GM18507 (cell line): ENCODE measurements around the gene OTOGL.
"Not testable (repeated sequence)": the region's sequence is repeated elsewhere in the genome, so short reads cannot be mapped to it uniquely, and the experiment has no call there.

Source experiments
- DNase-seq: peaks from one replicate; pipeline ENCODE4 v3.0.0; 2011; ENCODE audit warnings: low read depth; ENCODE audit not compliant: insufficient read length; ENCODE audit errors: extremely low spot score
- FAIRE-seq: peaks from 2 replicates; lab custom pipeline; 2011; peaks lifted over from hg19 to GRCh38; lab: Jason Lieb, UNC

OTOGL gene

DNA sequence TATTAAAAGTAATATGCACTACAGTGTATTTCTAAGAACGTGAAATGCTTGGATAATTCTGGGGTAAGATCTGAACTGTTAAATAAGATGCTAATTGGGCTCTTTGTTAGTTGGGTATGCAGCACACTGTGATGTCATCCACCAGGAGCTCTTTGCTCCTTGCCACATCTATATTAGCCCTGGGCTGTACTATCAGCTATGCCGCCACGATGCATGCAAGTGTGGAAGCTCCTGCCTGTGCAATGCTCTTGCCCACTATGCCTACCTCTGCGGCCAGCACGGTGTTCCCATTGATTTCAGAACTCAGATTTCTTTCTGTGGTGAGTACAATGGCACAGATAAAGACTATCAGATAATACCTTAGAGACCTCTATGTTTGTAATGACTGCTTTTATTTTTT lies 165.6 kb downstream of the OTOGL start:
- FAIRE-seq (no peak), DNase-seq (no peak)

DNA sequence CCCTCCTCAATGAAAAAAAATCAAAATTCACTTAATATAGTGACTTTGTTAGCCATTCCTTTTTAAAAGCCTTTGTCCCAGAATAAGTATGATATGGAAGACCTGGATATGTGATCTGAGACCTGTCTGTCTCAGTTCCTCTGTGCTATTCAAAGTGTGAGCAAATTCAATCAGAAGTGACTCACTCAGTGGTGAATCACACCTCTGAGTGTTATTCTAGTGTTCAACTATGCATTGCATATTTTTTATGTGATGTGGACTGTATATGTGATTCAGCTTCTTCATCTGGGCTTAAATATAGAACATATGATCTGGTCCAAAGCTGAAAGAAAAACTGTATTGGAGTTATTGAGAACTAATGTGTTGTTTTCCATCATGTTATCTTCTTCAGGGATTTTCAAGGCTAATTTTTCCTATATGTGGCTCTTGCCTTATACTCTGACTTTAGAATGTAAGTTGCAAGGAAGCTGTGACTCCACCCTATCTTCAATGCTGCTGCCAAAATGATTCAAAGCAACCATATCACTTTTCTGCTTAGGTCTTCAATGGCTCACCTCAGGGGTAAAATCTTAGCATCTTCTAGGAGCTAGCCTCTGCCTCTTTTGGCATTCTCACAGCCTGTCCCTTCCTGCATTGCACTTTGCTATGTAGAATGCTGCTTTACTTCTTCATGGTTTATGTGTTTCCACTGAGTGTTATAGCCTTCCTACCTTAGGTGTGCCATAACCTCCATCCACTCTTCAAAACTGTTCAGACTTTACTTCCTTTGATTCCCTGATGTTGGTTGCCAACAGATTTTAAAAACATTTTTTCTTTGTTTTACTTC lies 169.8 kb downstream of the OTOGL start:
- DNase-seq, result no peak
- no peak for FAIRE-seq

DNA sequence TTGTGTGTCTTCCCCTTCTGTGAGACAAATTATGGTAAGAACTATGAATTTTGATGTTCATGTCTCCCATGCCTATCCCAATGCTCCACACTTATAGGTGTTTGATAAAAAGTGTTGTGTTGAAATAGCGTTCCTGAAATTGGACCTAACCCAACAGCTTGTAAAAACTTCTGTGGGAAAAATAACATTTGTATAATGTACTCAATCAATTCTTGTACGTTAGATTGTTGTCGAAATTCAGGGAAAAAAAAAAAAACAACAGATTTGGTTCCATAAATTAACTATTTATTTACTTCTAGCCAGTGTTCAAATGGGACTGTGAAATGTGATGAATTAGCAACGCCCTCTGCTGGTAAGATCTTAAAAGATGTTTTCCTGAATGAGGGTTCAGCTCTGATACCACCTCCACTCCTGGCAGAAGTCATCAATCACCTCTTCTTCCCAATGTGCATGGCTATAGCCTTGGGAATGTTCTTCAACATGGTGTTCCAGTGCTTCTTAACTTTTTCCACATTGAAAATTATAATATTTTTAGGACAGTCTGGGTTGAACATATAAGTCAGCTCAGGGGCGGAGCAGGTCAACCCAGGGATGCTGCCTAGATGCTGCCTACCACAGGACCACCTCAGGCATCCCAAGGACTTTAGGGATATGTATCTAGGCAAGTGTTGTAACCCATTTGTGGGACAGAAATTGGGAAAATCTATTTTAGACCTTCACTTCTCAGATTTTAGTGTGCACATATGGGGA lies 170.6 kb downstream of the OTOGL start:
- peak; percentile 45 for FAIRE-seq
- DNase-seq, result no peak

GRCh38 chr12:80271780-80272179 lies 172.4 kb downstream of the OTOGL start:
- FAIRE-seq, result no peak

GRCh38 chr12:80272387-80272915 lies 173.1 kb downstream of the OTOGL start:
- DNase-seq, result no peak
- FAIRE-seq, result no peak

More at GRCh38 chr12:80271780-80272179, 172.4 kb downstream of the OTOGL start:
- no peak for DNase-seq

DNA sequence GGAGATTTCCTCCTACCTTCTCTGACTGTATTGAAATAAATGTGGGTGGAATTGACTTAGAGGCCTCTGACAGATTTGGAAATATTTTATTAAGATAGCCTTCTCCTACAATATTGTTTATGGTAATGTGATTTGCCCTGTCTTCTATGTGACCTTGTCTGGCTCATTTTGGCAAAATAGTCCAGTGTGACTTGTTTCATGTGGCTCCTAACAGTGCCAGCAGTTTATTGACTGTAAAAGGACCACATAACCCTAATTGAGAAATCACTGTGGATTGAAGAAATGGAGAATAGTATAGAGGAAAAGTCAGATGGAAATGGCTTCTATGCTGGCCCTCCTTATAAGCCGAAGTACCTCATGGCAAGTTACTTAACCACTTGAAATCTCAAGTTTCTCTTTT lies 173.8 kb downstream of the OTOGL start:
- FAIRE-seq, result no peak
- DNase-seq, result no peak

DNA sequence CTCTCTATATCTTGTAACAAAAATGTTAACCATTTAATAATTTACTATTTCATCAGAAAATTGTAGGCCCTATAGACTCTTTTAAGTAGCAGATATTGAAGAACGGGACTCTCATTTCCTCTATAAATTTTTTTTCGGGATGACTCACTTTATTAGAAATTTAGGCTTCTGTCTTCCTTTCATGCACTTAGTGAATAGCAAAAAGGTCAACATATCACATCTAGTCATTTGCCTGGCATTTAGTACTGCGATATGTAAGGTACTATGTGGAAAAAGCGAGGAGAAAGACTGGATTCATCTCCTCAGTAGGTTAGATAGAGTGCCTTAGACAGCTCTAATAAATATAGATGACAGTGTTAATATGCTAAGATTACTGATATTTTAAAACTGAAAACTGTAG lies 178.4 kb downstream of the OTOGL start:
- DNase-seq, result no peak
- no peak for FAIRE-seq

DNA sequence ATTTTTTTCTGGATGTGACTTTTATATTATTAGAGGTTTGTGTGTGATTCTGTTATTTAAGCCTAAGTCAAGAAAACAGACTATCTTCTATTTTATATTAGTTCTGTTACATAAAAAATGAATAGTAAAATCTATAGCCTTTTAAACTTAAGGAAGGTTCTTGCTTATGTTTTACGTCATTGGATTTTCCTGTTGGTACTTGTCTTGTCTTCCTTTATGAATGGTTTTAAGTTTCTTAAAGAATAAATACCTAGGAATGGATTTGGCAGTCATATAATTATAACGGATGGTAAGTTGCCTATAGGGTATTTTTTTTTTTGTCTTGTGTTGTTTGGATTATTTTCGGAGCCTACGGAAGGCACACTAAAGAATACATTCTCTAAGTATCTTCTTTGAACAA lies 182.9 kb downstream of the OTOGL start:
- DNase-seq, result no peak
- FAIRE-seq, result no peak

GRCh38 chr12:80282761-80283160 lies 183.4 kb downstream of the OTOGL start:
- DNase-seq, result no peak
- no peak for FAIRE-seq

DNA sequence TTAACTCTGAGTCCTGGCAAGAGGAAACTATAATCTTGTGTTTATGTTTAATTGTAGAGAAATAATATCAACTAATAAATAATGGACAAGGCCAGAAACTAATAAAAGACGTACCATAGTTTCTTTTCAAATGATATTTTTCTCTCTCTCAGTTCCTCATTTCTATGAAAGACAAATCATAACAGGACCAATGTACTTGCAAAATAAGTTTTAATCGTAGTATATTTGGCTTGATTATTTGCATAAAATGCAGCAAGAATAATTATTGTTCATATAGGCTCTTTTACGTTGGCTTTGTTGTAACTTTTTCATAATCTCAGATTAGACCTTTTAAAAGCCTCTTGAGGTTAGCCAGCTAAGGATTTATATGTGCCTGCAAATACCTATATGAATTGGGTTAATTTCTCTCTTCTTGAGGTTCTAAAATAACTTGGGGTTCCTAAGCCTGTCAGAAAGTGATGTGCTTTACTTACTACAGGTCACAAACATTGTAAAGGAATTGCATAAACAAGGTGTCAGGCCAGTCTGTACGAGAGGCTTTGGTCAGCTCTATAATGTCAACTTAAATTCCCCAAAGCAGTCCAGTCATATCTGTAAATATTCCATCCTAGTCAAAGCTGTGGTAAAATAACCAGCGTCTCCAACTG lies 191.9 kb downstream of the OTOGL start:
- DNase-seq (no peak), FAIRE-seq (peak; percentile 73)

DNA sequence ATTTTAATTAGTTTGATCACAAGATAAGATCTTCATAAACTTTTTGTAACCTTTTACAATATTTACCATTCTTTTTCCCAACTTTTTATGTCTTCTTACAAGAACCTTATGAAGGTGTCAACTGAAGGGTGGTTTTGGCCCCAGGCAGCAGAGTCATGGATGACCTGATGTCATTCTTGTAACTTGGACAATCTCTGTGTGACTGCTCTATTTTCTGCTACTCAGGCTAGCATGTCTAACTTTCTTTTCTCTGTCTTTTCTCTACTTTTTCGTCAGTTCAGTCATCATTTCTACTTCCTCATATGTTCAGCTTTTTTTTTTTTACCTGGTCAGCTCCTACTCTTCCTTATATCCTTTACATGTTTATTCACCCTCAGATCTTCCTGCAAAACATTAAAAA lies 194.0 kb downstream of the OTOGL start:
- FAIRE-seq, result peak; percentile 50

DNA sequence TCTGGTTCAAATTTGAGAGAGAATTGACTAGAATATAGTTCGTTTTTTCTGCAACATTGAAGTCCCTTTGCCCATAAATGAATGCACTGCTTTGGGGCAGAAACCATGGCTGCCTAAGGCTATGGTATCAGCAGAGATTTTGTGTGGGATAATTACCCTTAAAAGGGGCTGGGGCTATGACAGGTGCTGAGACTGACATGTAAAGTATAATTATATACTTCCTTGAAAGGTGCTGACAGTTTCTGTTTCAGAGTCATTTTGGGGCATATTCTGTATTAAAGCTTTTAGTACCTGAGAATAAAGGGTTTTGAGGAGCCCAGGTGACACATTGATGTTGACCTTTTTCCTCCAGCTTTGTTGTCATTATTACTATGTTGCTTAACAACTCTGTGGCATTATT lies 194.4 kb downstream of the OTOGL start:
- DNase-seq (no peak), FAIRE-seq (no peak)

More for the DNA sequence above, 194.0 kb downstream of the OTOGL start:
- no peak for DNase-seq

DNA sequence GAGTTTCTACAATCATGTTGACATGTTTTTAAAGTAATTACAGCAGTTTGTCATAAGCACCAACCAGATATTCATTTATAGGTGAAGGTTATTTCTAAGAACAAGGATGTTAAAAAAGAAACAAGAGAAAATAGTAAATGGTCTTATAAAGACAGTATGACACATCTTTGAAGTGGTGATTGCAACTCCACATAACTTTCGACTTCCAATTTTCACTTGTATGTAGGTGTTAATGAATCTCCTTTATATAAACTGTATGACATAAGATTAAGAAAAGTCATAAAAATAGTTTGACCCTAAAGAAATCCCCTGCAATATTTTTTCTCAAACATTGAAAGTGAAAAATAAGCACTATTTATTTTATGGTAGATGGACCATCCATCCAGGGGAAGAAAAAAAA lies 199.9 kb downstream of the OTOGL start:
- FAIRE-seq, result no peak
- DNase-seq, result no peak

- FAIRE-seq (peak; percentile 75), DNase-seq (no peak)
Measured at GRCh38 chr12:80299976-80300375, 200.6 kb downstream of the OTOGL start.

GRCh38 chr12:80307436-80307835 lies 208.1 kb downstream of the OTOGL start:
- not testable (repeated sequence) for DNase-seq, FAIRE-seq

- no peak for DNase-seq
- no peak for FAIRE-seq
Measured at GRCh38 chr12:80313209-80313608, 213.9 kb downstream of the OTOGL start.

- DNase-seq, result no peak
- FAIRE-seq, result no peak
Measured at GRCh38 chr12:80314741-80315140, 215.4 kb downstream of the OTOGL start.

GRCh38 chr12:80316222-80316621 lies 216.9 kb downstream of the OTOGL start:
- DNase-seq, result no peak
- FAIRE-seq, result no peak

- DNase-seq (no peak), FAIRE-seq (no peak)
Measured at GRCh38 chr12:80317307-80317706, 218.0 kb downstream of the OTOGL start.

DNA sequence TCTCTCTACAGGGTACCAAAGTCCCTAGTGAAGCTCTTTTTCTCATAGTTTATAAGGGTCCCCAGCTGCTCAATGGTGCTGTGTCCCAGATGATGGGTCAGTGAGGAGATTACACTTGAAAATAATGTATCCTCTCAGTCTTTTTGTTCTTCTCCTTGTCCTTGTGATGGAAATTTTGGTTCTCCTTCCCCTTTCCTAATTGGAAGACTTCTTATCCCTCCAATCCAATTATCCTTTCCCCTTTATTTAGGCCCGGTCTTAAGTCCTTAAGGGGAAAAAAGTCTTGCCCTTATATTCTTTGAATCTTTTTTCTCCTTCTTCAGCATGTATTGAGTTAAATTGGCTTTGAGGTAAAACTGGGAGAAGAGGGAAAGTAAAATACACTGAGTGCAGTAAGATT lies 218.6 kb downstream of the OTOGL start:
- DNase-seq, result no peak
- no peak for FAIRE-seq
